Aortic smooth muscle cell (primary cell): ENCODE results near the gene INS. TPM values are rescaled to one million over a fixed set of nuclear protein-coding genes. Genes with fewer than 3 reads are reported as not detected.

Experiments used
- total RNA-seq: library from RNA; depleted of rRNA; stranded (reverse); fragments of >200 nt; gene quantifications from 2 replicates; pipeline ENCODE4 v1.2.3, GENCODE V29; 2014

INS gene
- not detected in 2 replicates for total RNA-seq

DNA sequence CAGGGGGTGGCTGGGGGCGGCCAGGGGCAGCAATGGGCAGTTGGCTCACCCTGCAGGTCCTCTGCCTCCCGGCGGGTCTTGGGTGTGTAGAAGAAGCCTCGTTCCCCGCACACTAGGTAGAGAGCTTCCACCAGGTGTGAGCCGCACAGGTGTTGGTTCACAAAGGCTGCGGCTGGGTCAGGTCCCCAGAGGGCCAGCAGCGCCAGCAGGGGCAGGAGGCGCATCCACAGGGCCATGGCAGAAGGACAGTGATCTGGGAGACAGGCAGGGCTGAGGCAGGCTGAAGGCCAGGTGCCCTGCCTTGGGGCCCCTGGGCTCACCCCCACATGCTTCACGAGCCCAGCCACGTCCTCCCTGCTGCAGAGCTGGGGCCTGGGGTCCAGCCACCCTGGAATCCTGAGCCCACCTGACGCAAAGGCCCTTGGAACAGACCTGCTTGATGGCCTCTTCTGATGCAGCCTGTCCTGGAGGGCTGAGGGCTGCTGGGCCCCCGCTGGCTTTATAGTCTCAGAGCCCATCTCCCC lies at the start of gene INS:
INS (minus strand) TSS at position 474 of the 524 bp plus-strand sequence; CDS start at position 236, 238 bp downstream.

DNA sequence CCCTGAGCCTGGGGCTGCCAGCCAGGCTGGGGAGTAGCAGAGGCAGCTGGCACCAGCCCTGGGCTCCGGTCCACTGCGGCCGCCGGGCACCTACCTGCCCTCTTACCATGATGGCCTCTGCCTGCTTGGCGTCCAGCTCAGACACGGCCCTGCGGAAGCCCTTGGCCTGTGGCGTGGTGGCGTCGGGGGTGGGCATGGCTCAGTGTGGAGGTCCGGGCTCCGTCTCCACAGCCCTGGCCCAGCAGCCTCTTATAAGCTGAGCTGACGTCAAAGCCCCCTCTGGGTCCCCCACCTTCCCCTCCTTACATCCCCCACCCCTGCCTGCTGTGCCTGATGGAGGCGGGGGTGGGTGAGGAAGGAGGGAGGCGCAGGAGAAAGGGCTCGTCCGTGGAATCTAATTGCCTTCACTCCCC lies 10.6 kb upstream of the INS start, which contains the start of gene TH:
TH (minus strand) TSS at position 225 of the 413 bp plus-strand sequence; CDS start at position 196, 29 bp downstream.

DNA sequence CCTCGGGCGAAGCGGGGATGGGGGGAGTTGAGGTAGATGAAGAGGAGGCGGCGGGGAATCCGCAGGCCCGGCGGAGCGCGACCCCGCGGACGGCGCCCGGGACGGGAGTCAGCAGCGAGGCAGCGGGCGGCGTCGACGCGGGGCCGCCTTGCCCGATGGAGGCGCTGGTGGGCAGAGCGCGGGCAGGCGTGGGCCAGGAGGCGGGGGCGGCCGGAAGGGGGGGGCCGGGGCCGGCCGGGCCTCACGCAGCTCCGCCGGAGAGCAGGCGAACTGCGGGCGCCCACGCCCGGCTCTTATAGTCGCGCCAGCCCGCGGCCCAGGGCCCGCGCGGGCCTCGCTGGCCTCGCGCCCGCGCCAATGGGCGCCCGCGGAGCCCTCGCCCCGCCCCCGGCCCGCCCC lies 21.9 kb downstream of the INS start, which contains the start of gene IGF2:
IGF2 (minus strand) TSS at position 267 of the 399 bp plus-strand sequence. CDS start 3,866 bp downstream, outside the sequence.

Other genes starting within 250 kb of the INS start
- 0.25 and 0.26 TPM in 2 replicates for gene TNNT3, start 241.5 kb downstream of the INS start, total RNA-seq
- 164 and 189 TPM in 2 replicates for gene MRPL23, start 213.9 kb downstream of the INS start, total RNA-seq
- 0.37 TPM in 1 of 2 replicates, not detected in the other for gene H19, start 163.4 kb downstream of the INS start, total RNA-seq
- under 0.01 TPM in 1 of 2 replicates, not detected in the other for gene IGF2, start 21.8 kb downstream of the INS start, total RNA-seq
- not detected in 2 replicates for gene TH, start 10.6 kb upstream of the INS start, total RNA-seq
- gene ASCL2, start 109.4 kb upstream of the INS start, total RNA-seq, result not detected in 2 replicates
- not detected in 2 replicates for gene C11orf21, start 140.7 kb upstream of the INS start, total RNA-seq
- 0.25 and 0.26 TPM in 2 replicates for gene TSPAN32, start 140.8 kb upstream of the INS start, total RNA-seq
- gene CD81, start 216.1 kb upstream of the INS start, total RNA-seq, result 254 and 442 TPM in 2 replicates
- gene TSSC4, start 239.5 kb upstream of the INS start, total RNA-seq, result 42.6 and 55.1 TPM in 2 replicates